Activated naive CD4-positive, alpha-beta T cell treated with anti-CD3 and anti-CD28 coated beads, Interleukin-2, amount 10 ng/mL, durations not matched to agents 7 days and 5 days (primary cell): ENCODE data around the gene NSG1.

Experiments used
- CTCF ChIA-PET: fragments of 350-600 bp; sonication (Branson Sonifier 250); formaldehyde crosslinking; loops from one replicate; lab custom pipeline; 2021; ENCODE audit warnings: antibody characterized with exemption; lab: Charles Lee
- DNase-seq: peaks from one replicate; pipeline ENCODE4 v3.0.0-alpha.2; 2020
- H3K27ac Mint-ChIP-seq: one replicate; pipeline ENCODE4 v1.8.0; 2021; ENCODE audit warnings: mild to moderate bottlenecking, moderate library complexity, mixed read lengths
- H3K27me3 Mint-ChIP-seq: one replicate; pipeline ENCODE4 v1.8.0; 2021; ENCODE audit warnings: mild to moderate bottlenecking, mixed read lengths
- H3K36me3 Mint-ChIP-seq: one replicate; pipeline ENCODE4 v1.8.0; 2021; ENCODE audit warnings: mixed read lengths
- H3K4me1 Mint-ChIP-seq: one replicate; pipeline ENCODE4 v1.8.0; 2021; ENCODE audit warnings: mixed read lengths
- H3K4me3 Mint-ChIP-seq: one replicate; pipeline ENCODE4 v1.8.0; 2021; ENCODE audit warnings: mild to moderate bottlenecking, moderate library complexity, mixed read lengths
- H3K9me3 Mint-ChIP-seq: one replicate; pipeline ENCODE4 v1.8.0; 2021; ENCODE audit warnings: mixed read lengths

The NSG1 gene

GRCh38 chr4:4358093-4358854, 28.6 kb upstream of the NSG1 start:
- Mint-ChIP-seq H3K27me3 (peaks cover 6% of the 10 kb centered on the region), H3K36me3 (no peaks in the 10 kb centered on the region), H3K9me3 (peaks cover 1% of the 10 kb centered on the region), H3K27ac (no peak overlapping the region), H3K4me3 (no peak overlapping the region), H3K4me1 (no peaks in the 10 kb centered on the region)
- CTCF ChIA-PET = no interaction called here
- no peak for DNase-seq

GRCh38 chr4:4361883-4362282, 25.0 kb upstream of the NSG1 start:
- CTCF ChIA-PET = no interaction called here
- H3K27me3 Mint-ChIP-seq = peaks cover 11% of the 10 kb centered on the region

GRCh38 chr4:4362991-4363697, 23.8 kb upstream of the NSG1 start:
- Mint-ChIP-seq H3K4me3 (no peak overlapping the region), H3K27ac (no peak overlapping the region), H3K36me3 (no peaks in the 10 kb centered on the region), H3K4me1 (no peaks in the 10 kb centered on the region), H3K9me3 (peaks cover 20% of the 10 kb centered on the region), H3K27me3 (peaks cover 11% of the 10 kb centered on the region)
- CTCF ChIA-PET = no interaction called here
- no peak for DNase-seq

More at GRCh38 chr4:4361883-4362282, 25.0 kb upstream of the NSG1 start:
- peaks cover 19% of the 10 kb centered on the region for H3K9me3 Mint-ChIP-seq
- no peak for DNase-seq
- no peaks in the 10 kb centered on the region for H3K36me3 Mint-ChIP-seq
- H3K27ac Mint-ChIP-seq = no peak overlapping the region
- H3K4me3 Mint-ChIP-seq = no peak overlapping the region
- no peaks in the 10 kb centered on the region for H3K4me1 Mint-ChIP-seq

- no peak for DNase-seq
Observed at GRCh38 chr4:4364061-4364460, 22.8 kb upstream of the NSG1 start.

GRCh38 chr4:4364486-4365208, 22.3 kb upstream of the NSG1 start:
- CTCF ChIA-PET = no interaction called here
- Mint-ChIP-seq H3K4me3 (no peak overlapping the region), H3K4me1 (no peaks in the 10 kb centered on the region), H3K27ac (no peak overlapping the region), H3K36me3 (no peaks in the 10 kb centered on the region), H3K9me3 (peaks cover 20% of the 10 kb centered on the region), H3K27me3 (peaks cover 11% of the 10 kb centered on the region)
- DNase-seq = no peak

More at GRCh38 chr4:4364061-4364460, 22.8 kb upstream of the NSG1 start:
- H3K9me3 Mint-ChIP-seq = peaks cover 20% of the 10 kb centered on the region
- H3K27ac Mint-ChIP-seq = no peak overlapping the region
- no peak overlapping the region for H3K4me3 Mint-ChIP-seq
- H3K4me1 Mint-ChIP-seq = no peaks in the 10 kb centered on the region
- CTCF ChIA-PET = no interaction called here
- H3K27me3 Mint-ChIP-seq = peaks cover 11% of the 10 kb centered on the region
- no peaks in the 10 kb centered on the region for H3K36me3 Mint-ChIP-seq

- CTCF ChIA-PET = no interaction called here
- no peak for DNase-seq
- H3K4me3 Mint-ChIP-seq = no peak overlapping the region
- no peaks in the 10 kb centered on the region for H3K36me3 Mint-ChIP-seq
- peaks cover 4% of the 10 kb centered on the region for H3K27me3 Mint-ChIP-seq
- no peak overlapping the region for H3K27ac Mint-ChIP-seq
- no peaks in the 10 kb centered on the region for H3K4me1 Mint-ChIP-seq
- H3K9me3 Mint-ChIP-seq = peaks cover 17% of the 10 kb centered on the region
Observed at GRCh38 chr4:4368809-4369580, 17.9 kb upstream of the NSG1 start.

GRCh38 chr4:4374388-4375098, 12.4 kb upstream of the NSG1 start:
- H3K4me1 Mint-ChIP-seq = no peaks in the 10 kb centered on the region
- peaks cover 32% of the 10 kb centered on the region for H3K27me3 Mint-ChIP-seq
- H3K9me3 Mint-ChIP-seq = peaks cover 1% of the 10 kb centered on the region
- no peak overlapping the region for H3K4me3 Mint-ChIP-seq
- CTCF ChIA-PET = no interaction called here
- H3K36me3 Mint-ChIP-seq = no peaks in the 10 kb centered on the region
- no peak for DNase-seq
- no peak overlapping the region for H3K27ac Mint-ChIP-seq

GRCh38 chr4:4376074-4376473, 10.8 kb upstream of the NSG1 start:
- H3K36me3 Mint-ChIP-seq = no peaks in the 10 kb centered on the region
- peaks cover 47% of the 10 kb centered on the region for H3K27me3 Mint-ChIP-seq
- H3K27ac Mint-ChIP-seq = no peak overlapping the region
- DNase-seq = no peak
- H3K4me1 Mint-ChIP-seq = no peaks in the 10 kb centered on the region
- CTCF ChIA-PET = no interaction called here
- peaks cover 1% of the 10 kb centered on the region for H3K9me3 Mint-ChIP-seq
- H3K4me3 Mint-ChIP-seq = no peak overlapping the region

- peaks cover 1% of the 10 kb centered on the region for H3K9me3 Mint-ChIP-seq
- peaks cover 58% of the 10 kb centered on the region for H3K27me3 Mint-ChIP-seq
- CTCF ChIA-PET = no interaction called here
- no peaks in the 10 kb centered on the region for H3K4me1 Mint-ChIP-seq
- no peaks in the 10 kb centered on the region for H3K36me3 Mint-ChIP-seq
- no peak overlapping the region for H3K27ac Mint-ChIP-seq
- DNase-seq = no peak
- no peak overlapping the region for H3K4me3 Mint-ChIP-seq
Observed at GRCh38 chr4:4377191-4377590, 9.7 kb upstream of the NSG1 start.

GRCh38 chr4:4377732-4378460, 9.0 kb upstream of the NSG1 start:
- CTCF ChIA-PET = no interaction called here

GRCh38 chr4:4379540-4380087, 7.3 kb upstream of the NSG1 start:
- Mint-ChIP-seq H3K27ac (no peak overlapping the region), H3K4me3 (no peak overlapping the region), H3K4me1 (no peaks in the 10 kb centered on the region), H3K27me3 (peaks cover 82% of the 10 kb centered on the region), H3K36me3 (no peaks in the 10 kb centered on the region), H3K9me3 (peaks cover 1% of the 10 kb centered on the region)
- DNase-seq = no peak
- CTCF ChIA-PET = no interaction called here

More at GRCh38 chr4:4377732-4378460, 9.0 kb upstream of the NSG1 start:
- peaks cover 1% of the 10 kb centered on the region for H3K9me3 Mint-ChIP-seq
- H3K27ac Mint-ChIP-seq = no peak overlapping the region
- no peaks in the 10 kb centered on the region for H3K4me1 Mint-ChIP-seq
- H3K36me3 Mint-ChIP-seq = no peaks in the 10 kb centered on the region
- H3K4me3 Mint-ChIP-seq = no peak overlapping the region
- peaks cover 65% of the 10 kb centered on the region for H3K27me3 Mint-ChIP-seq
- DNase-seq = no peak

GRCh38 chr4:4383085-4383484, 3.8 kb upstream of the NSG1 start:
- Mint-ChIP-seq H3K4me3 (no peak overlapping the region), H3K4me1 (peaks cover 12% of the 10 kb centered on the region), H3K9me3 (no peaks in the 10 kb centered on the region), H3K36me3 (no peaks in the 10 kb centered on the region), H3K27ac (no peak overlapping the region), H3K27me3 (peaks cover 89% of the 10 kb centered on the region)
- DNase-seq = no peak
- CTCF ChIA-PET = interaction anchor here (3.2 kb wide), 1 partner anchor 48 kb away, joined by 17 read pairs; no protein-coding TSS in a partner anchor
